Natural killer cell (primary cell): ENCODE results near the gene LAMA5. TPM values are rescaled to one million over a fixed set of nuclear protein-coding genes. Genes with fewer than 3 reads are reported as not detected.

Experiments used
- ATAC-seq, 3 donors: fragments of 150-1000 bp in 2 of 3; fragments of 200-7000 bp in 1 of 3; cut with Tn5 transposase; 1 replicate in 1 of 3; 2 replicates in 2 of 3; pipeline ENCODE4 v1.10.0; 2021; ENCODE audit warnings: mild to moderate bottlenecking in 2 of 3, moderate library complexity in 2 of 3
- DNase-seq, 2 donors: peaks; one replicate each; pipeline versions ENCODE4 v3.0.0 to v3.0.0-alpha.2; 2013 to 2021; ENCODE audit warnings: mixed read lengths in 1 of 2
- H3K27ac ChIP-seq: one replicate; pipeline ENCODE4 v1.5.1; 2013; ENCODE audit warnings: mild to moderate bottlenecking, low read length
- H3K27me3 ChIP-seq: one replicate; pipeline ENCODE4 v1.6.1; 2013; ENCODE audit warnings: low read length; ENCODE audit not compliant: control insufficient read depth, insufficient read depth
- H3K36me3 ChIP-seq: one replicate; pipeline ENCODE4 v1.6.1; 2013; ENCODE audit warnings: low read length; ENCODE audit not compliant: control insufficient read depth, insufficient read depth
- H3K4me1 ChIP-seq: one replicate; pipeline ENCODE4 v1.6.1; 2013; ENCODE audit warnings: low read length; ENCODE audit not compliant: control insufficient read depth, insufficient read depth
- H3K4me3 ChIP-seq: one replicate; pipeline ENCODE4 v1.5.1; 2013; ENCODE audit warnings: low read length
- H3K9me3 ChIP-seq: one replicate; pipeline ENCODE4 v1.6.1; 2013; ENCODE audit warnings: low read length; ENCODE audit not compliant: control insufficient read depth, insufficient read depth
- H3K27ac Mint-ChIP-seq, 2 donors: one replicate each; pipeline ENCODE4 v1.8.0; 2022; ENCODE audit warnings: mild to moderate bottlenecking in 2 of 2, mixed read lengths in 2 of 2, moderate library complexity in 1 of 2
- H3K27me3 Mint-ChIP-seq, 2 donors: one replicate each; pipeline ENCODE4 v1.8.0; 2022; ENCODE audit warnings: low read depth in 2 of 2, mixed read lengths in 2 of 2
- H3K36me3 Mint-ChIP-seq: one replicate; pipeline ENCODE4 v1.8.0; 2022; ENCODE audit warnings: mixed read lengths
- H3K4me1 Mint-ChIP-seq, 2 donors: one replicate each; pipeline ENCODE4 v1.8.0; 2022; ENCODE audit warnings: mixed read lengths in 2 of 2
- H3K4me3 Mint-ChIP-seq: one replicate; pipeline ENCODE4 v1.8.0; 2022; ENCODE audit warnings: mild to moderate bottlenecking, moderate library complexity, mixed read lengths
- H3K9me3 Mint-ChIP-seq, 2 donors: one replicate each; pipeline ENCODE4 v1.8.0; 2022; ENCODE audit warnings: mixed read lengths in 2 of 2
- CTCF ChIP-seq: fragments of 200-600 bp; IDR thresholded peaks from one replicate; pipeline ENCODE4 v1.8.0; 2022; ENCODE audit warnings: antibody characterized with exemption
- WGBS: methylation state at CpG from one replicate; pipeline ENCODE4 v1.1.7; 2013; ENCODE audit warnings: missing lambda C conversion rate; ENCODE audit not compliant: insufficient coverage; 5-methylcytosine and 5-hydroxymethylcytosine counted together
- intact Hi-C: fragments of 100-400 bp; cut with micrococcal nuclease; formaldehyde crosslinking; loops from one replicate; pipeline ENCODE4 v1.14.2; 2022
- total RNA-seq, 4 donors: library from RNA; stranded (reverse); fragments of 120-200 nt in 1 of 4; gene quantifications; one replicate each; pipeline versions ENCODE4 v1.2.3 to v1.2.4, GENCODE V29; 2013 to 2022

Gene LAMA5
- total RNA-seq, 3 donors from 2014 or later (not counting 1 experiment from before 2014, with no cell fraction given), result 1.0 to 4.3 (median 1.4) TPM

GRCh38 chr20:62352402-62353288, 14.5 kb downstream of the LAMA5 start:
- H3K4me1 ChIP-seq, result no peaks in the 10 kb centered on the region
- Mint-ChIP-seq H3K4me3 (no peak overlapping the region), H3K27me3 (no peaks in the 10 kb centered on the region), H3K4me1 (no peaks in the 10 kb centered on the region), H3K9me3 (peaks cover 3 to 4% of the 10 kb centered on the region in 2 donors), H3K36me3 (no peaks in the 10 kb centered on the region), H3K27ac (no peak overlapping the region)
- H3K27ac ChIP-seq, result no peak overlapping the region
- H3K4me3 ChIP-seq, result no peak overlapping the region
- TF ChIP-seq CTCF, result no peak
- H3K27me3 ChIP-seq, result no peaks in the 10 kb centered on the region
- intact Hi-C loops, result no loop called here
- H3K36me3 ChIP-seq, result no peaks in the 10 kb centered on the region
- ATAC-seq (no peak), DNase-seq (no peak)
- no peaks in the 10 kb centered on the region for H3K9me3 ChIP-seq
- WGBS, result 86% methylated on average over 43 of the region's 43 CpGs

GRCh38 chr20:62351469-62352401, 15.4 kb downstream of the LAMA5 start:
- ATAC-seq, result no peak
- Histone ChIP-seq H3K36me3 (no peaks in the 10 kb centered on the region), H3K27me3 (no peaks in the 10 kb centered on the region), H3K4me1 (no peaks in the 10 kb centered on the region), H3K9me3 (no peaks in the 10 kb centered on the region), H3K4me3 (no peak overlapping the region), H3K27ac (no peak overlapping the region)
- H3K4me1 Mint-ChIP-seq, result no peaks in the 10 kb centered on the region
- H3K9me3 Mint-ChIP-seq, result peaks cover 3 to 4% of the 10 kb centered on the region in 2 donors
- no peak overlapping the region for H3K27ac Mint-ChIP-seq
- no peak overlapping the region for H3K4me3 Mint-ChIP-seq
- H3K36me3 Mint-ChIP-seq, result no peaks in the 10 kb centered on the region
- TF ChIP-seq CTCF, result no peak
- no peak for DNase-seq
- no peaks in the 10 kb centered on the region for H3K27me3 Mint-ChIP-seq
- intact Hi-C loops, result no loop called here
- WGBS, result 92% methylated on average over 60 of the region's 60 CpGs

- Mint-ChIP-seq H3K4me1 (no peaks in the 10 kb centered on the region), H3K27ac (no peak overlapping the region), H3K36me3 (no peaks in the 10 kb centered on the region), H3K9me3 (peaks cover 3 to 4% of the 10 kb centered on the region in 2 donors), H3K4me3 (no peak overlapping the region), H3K27me3 (no peaks in the 10 kb centered on the region)
- Histone ChIP-seq H3K4me3 (no peak overlapping the region), H3K9me3 (no peaks in the 10 kb centered on the region), H3K27ac (no peak overlapping the region), H3K27me3 (no peaks in the 10 kb centered on the region), H3K4me1 (no peaks in the 10 kb centered on the region), H3K36me3 (no peaks in the 10 kb centered on the region)
- DNase-seq, result no peak
- intact Hi-C loops, result no loop called here
- no peak for TF ChIP-seq CTCF
- WGBS, result 86% methylated on average over 23 of the region's 23 CpGs
- no peak for ATAC-seq
These were observed 16.3 kb downstream of the LAMA5 start for GRCh38 chr20:62350629-62351422.
